Thyroid gland (tissue), 4 donors: Measurements from ENCODE around the gene FAM222B.

Experiments used
- CTCF ChIP-seq, 6 experiments: fragments of 200-600 bp in 3 of 6; fragments of 450-650 bp in 3 of 6; sonication (generic) in 3 of 6; IDR thresholded peaks; one replicate each; pipeline ENCODE4 v1.5.1; 2016 to 2019; ENCODE audit warnings: antibody characterized with exemption in 6 of 6, mild to moderate bottlenecking in 2 of 6, inconsistent platforms in 1 of 6, moderate library complexity in 1 of 6
- POLR2A ChIP-seq, 2 donors: fragments of 450-650 bp; IDR thresholded peaks; one replicate each; pipeline ENCODE4 v1.6.1; 2017; ENCODE audit warnings: antibody characterized with exemption in 2 of 2, mild to moderate bottlenecking in 2 of 2, moderate library complexity in 1 of 2

- TF ChIP-seq POLR2A (IDR thresholded peaks at IDR 0.05) (peak in 1 of 2 donors; percentile 49), CTCF (IDR thresholded peaks at IDR 0.05) (no peak)
These were observed 30.4 kb downstream of the FAM222B start for GRCh38 chr17:28812091-28812747.
